ENCODE data around the gene E2F2. TPM values are rescaled to one million over a fixed set of nuclear protein-coding genes. Genes with fewer than 3 reads are reported as not detected.

Gene E2F2
- total and polyA plus RNA-seq, 2 of the 13 experiments (the other 11 are each of a cell fraction or from before 2014, with no cell fraction given) = 0.65 to 6.6 TPM

- TF ChIP-seq FOXP1 (IDR thresholded peaks at IDR 0.05) (no peak), FOXP1 (CRISPR knock-in tag; IDR thresholded peaks at IDR 0.05) (0 out of 2 replicates have a peak, but pooled peaks have one; percentile 8), ZGPAT (CRISPR knock-in tag; IDR thresholded peaks at IDR 0.05) (peak; percentile 58; the same call in 1 of the 2 replicates), KDM5A (IDR thresholded peaks at IDR 0.05; ENCODE audit: borderline replicate concordance, low read length) (0 out of 2 replicates have a peak, but pooled peaks have one; percentile 1), ARID4A (CRISPR knock-in tag; IDR thresholded peaks at IDR 0.05; ENCODE audit: borderline replicate concordance) (peak; percentile 67), ZNF33A (CRISPR knock-in tag; IDR thresholded peaks at IDR 0.05; ENCODE audit: borderline replicate concordance) (no peak), ZBTB34 (CRISPR knock-in tag; IDR thresholded peaks at IDR 0.05) (peak; percentile 87), MBD4 (IDR thresholded peaks at IDR 0.05; ENCODE audit: borderline replicate concordance, low read length) (no peak), ZFP90 (CRISPR knock-in tag; IDR thresholded peaks at IDR 0.05; ENCODE audit: borderline replicate concordance) (no peak), IRF2 (CRISPR knock-in tag; IDR thresholded peaks at IDR 0.05) (peak; percentile 75; the same call in 1 of the 2 replicates), ZBTB20 (CRISPR knock-in tag; IDR thresholded peaks at IDR 0.05; ENCODE audit: borderline replicate concordance, low read depth) (0 out of 2 replicates have a peak, but pooled peaks have one; percentile 0), ZBTB42 (CRISPR knock-in tag; IDR thresholded peaks at IDR 0.05) (0 out of 2 replicates have a peak, but pooled peaks have one; percentile 26), MIXL1 (CRISPR knock-in tag; IDR thresholded peaks at IDR 0.05) (0 out of 2 replicates have a peak, but pooled peaks have one; percentile 9), MTERF4 (CRISPR knock-in tag; IDR thresholded peaks at IDR 0.05) (0 out of 2 replicates have a peak, but pooled peaks have one; percentile 19), ZNF589 (CRISPR knock-in tag; conservative IDR thresholded peaks at IDR 0.05) (0 out of 2 replicates have a peak, but pooled peaks have one; percentile 51), ZNF747 (CRISPR knock-in tag; IDR thresholded peaks at IDR 0.05; ENCODE audit: borderline replicate concordance) (0 out of 2 replicates have a peak, but pooled peaks have one; percentile 37)
Measured at GRCh38 chr1:23558140-23558871, 27.3 kb upstream of the E2F2 start (continued).

Measured in HepG2 (cell line).